ENCODE results near the gene SGPP2. TPM values are rescaled to one million over a fixed set of nuclear protein-coding genes. Genes with fewer than 3 reads are reported as not detected.
A peak's percentile ranks its signal among the peaks of the same experiment; 100 is the strongest.

Gene SGPP2
- total RNA-seq, 1 donor from 2014 or later = 0.11 TPM

DNA sequence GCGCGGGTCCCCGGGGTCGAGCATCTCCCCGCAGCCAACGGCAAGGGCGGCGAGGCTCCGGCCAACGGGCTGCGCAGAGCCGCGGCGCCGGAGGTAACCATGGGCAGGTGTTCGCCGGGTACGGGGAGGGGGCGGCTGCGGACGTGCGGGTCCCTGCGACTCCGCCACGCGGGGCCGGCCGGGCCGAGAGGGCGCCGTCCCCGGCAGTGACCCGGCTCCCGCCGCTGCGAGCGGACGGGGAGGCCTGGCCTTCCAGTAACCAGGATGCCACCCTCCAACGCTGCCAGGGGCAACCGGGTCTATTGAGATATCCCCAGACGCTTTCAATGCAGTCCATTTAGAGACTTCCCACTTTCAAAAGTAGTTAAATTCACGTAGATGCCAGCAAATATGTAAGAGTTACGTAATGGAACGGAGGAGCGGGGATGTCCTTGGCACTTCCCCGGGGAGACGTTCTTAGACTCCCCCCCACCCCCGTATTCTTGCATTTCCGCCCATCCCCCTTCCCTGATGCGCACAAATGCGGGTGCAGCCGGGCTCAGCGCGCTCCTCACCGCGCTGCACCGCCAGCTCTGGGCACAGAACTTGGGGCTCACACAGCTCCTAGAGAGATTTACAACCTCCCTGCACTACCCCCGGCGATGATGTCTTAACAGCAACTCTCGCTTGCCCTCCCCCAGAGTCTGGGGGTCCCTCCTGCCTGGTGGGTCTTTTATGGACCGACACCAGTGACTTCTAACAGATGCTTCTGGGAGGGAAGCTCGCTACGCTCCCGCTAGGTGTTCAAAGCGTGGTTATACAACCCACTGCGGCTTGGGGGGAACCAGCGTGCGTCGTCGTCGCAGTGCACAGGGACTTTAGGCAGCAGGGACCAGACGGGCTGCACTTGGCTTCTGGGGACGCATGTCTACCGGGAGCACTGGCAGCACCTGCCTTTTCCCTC is 657 bp downstream of the SGPP2 start:
- Histone ChIP-seq H3F3A (ENCODE audit: low read depth) (peaks cover 15% of the 10 kb centered on the region), H3K79me2 (ENCODE audit: low read depth) (no peaks in the 10 kb centered on the region), H3K4me1 (peaks cover 9% of the 10 kb centered on the region), H3K9me3 (ENCODE audit: low read depth) (no peaks in the 10 kb centered on the region), H3K9ac (no peak overlapping the region), H3K27ac (no peak overlapping the region), H3K4me2 (peak overlapping the region; percentile 97), H4K20me1 (ENCODE audit: low read depth) (no peaks in the 10 kb centered on the region), H3K36me3 (no peaks in the 10 kb centered on the region), H2AFZ (replicated peaks) (no peak overlapping the region), H3K27me3 (peaks cover 100% of the 10 kb centered on the region), H3K4me3 (peak overlapping the region; percentile 71)
- Mint-ChIP-seq H3K4me1 (peaks cover 32% of the 10 kb centered on the region), H3K4me3 (peak overlapping the region; percentile 91), H3K9me3 (peaks cover 8% of the 10 kb centered on the region), H3K27me3 (ENCODE audit: insufficient read depth, low read depth) (peaks cover 37% of the 10 kb centered on the region), H3K27ac (peak overlapping the region; percentile 37), H3K36me3 (peaks cover 3% of the 10 kb centered on the region)
- DNase-seq (ENCODE audit: low spot score) = peak; percentile 44
- TF ChIP-seq, protein P1, sequence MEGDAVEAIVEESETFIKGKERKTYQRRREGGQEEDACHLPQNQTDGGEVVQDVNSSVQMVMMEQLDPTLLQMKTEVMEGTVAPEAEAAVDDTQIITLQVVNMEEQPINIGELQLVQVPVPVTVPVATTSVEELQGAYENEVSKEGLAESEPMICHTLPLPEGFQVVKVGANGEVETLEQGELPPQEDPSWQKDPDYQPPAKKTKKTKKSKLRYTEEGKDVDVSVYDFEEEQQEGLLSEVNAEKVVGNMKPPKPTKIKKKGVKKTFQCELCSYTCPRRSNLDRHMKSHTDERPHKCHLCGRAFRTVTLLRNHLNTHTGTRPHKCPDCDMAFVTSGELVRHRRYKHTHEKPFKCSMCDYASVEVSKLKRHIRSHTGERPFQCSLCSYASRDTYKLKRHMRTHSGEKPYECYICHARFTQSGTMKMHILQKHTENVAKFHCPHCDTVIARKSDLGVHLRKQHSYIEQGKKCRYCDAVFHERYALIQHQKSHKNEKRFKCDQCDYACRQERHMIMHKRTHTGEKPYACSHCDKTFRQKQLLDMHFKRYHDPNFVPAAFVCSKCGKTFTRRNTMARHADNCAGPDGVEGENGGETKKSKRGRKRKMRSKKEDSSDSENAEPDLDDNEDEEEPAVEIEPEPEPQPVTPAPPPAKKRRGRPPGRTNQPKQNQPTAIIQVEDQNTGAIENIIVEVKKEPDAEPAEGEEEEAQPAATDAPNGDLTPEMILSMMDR (IDR thresholded peaks at IDR 0.05) = no peak
- TF ChIP-seq EZH2 (IDR thresholded peaks at IDR 0.05) = peak; percentile 90
- peak; percentile 93 for TF ChIP-seq EZH2phosphoT487 (IDR thresholded peaks at IDR 0.05)

DNA sequence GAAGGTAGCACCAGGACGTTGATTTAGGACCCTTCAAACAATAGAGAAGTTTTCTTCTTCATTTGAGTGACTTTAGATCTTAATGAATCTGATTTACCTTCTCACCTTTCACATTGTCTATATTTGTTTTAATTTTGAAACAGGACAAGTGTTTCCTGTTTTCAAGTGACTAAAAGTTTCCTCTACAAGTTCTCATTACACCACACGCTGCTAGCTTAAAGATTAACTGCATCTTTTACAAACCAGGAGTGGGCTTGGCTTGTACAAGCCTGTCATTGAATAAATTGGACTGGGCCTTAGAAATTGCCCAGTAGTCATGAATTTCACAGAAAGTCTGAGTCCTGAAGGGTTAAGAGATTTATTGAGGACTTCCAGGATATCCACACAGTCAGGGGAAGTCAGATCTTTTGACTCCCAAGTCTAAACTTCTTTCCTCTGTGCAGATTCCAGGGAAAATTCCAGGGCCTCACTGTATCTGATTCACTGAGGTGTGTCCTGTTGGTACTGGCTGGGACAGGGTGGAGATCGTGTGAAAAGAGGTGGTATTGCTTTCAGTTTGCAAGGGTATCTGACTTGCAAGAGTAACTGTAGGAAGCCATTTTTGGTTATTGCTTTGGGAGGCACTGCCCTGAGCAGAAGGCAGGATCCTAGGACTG is 3.4 kb downstream of the SGPP2 start:
- H3K9me3 Mint-ChIP-seq = peaks cover 8% of the 10 kb centered on the region
- Histone ChIP-seq H4K20me1 (ENCODE audit: low read depth) (no peaks in the 10 kb centered on the region), H3K4me1 (peaks cover 9% of the 10 kb centered on the region), H3K36me3 (no peaks in the 10 kb centered on the region), H2AFZ (replicated peaks) (no peak overlapping the region), H3K4me3 (no peak overlapping the region), H3K9ac (no peak overlapping the region), H3K27me3 (peaks cover 100% of the 10 kb centered on the region), H3K27ac (no peak overlapping the region), H3K4me2 (no peak overlapping the region), H3F3A (ENCODE audit: low read depth) (peaks cover 10% of the 10 kb centered on the region), H3K9me3 (ENCODE audit: low read depth) (no peaks in the 10 kb centered on the region), H3K79me2 (ENCODE audit: low read depth) (no peaks in the 10 kb centered on the region)
- no peak overlapping the region for H3K27ac Mint-ChIP-seq
- H3K4me3 Mint-ChIP-seq = no peak overlapping the region
- peaks cover 23% of the 10 kb centered on the region for H3K27me3 Mint-ChIP-seq (ENCODE audit: insufficient read depth, low read depth)
- TF ChIP-seq, protein P1 (IDR thresholded peaks at IDR 0.05) = no peak
- TF ChIP-seq EZH2phosphoT487 (IDR thresholded peaks at IDR 0.05) (no peak), EZH2 (IDR thresholded peaks at IDR 0.05) (no peak)
- H3K36me3 Mint-ChIP-seq = peaks cover 3% of the 10 kb centered on the region
- DNase-seq (ENCODE audit: low spot score) = no peak
- H3K4me1 Mint-ChIP-seq = peaks cover 39% of the 10 kb centered on the region

DNA sequence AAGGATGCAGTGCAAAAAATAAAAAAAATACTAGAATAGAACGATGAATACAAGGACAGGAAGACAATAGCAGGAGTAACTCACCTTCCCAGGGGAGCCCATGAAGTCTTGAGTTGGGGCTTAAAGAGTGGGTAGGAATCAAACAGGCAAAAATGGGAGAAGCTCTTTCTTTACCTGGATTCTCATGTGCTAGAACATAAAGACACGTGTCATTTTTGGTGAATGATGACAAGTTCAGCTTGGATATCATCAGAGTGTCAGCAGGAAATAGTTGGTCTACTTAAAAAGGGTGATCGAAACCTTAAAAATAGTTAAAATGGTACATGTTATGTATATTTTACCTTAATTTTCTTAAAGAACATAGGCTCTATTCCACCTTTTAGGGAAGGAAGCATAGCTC is 5.7 kb downstream of the SGPP2 start:
- DNase-seq (ENCODE audit: low spot score) = no peak
- Mint-ChIP-seq H3K27me3 (ENCODE audit: insufficient read depth, low read depth) (peaks cover 12% of the 10 kb centered on the region), H3K27ac (no peak overlapping the region), H3K9me3 (peaks cover 8% of the 10 kb centered on the region), H3K36me3 (no peaks in the 10 kb centered on the region), H3K4me1 (peaks cover 34% of the 10 kb centered on the region), H3K4me3 (no peak overlapping the region)
- Histone ChIP-seq H3F3A (ENCODE audit: low read depth) (no peaks in the 10 kb centered on the region), H3K27ac (no peak overlapping the region), H3K4me1 (peaks cover 11% of the 10 kb centered on the region), H3K4me3 (no peak overlapping the region), H4K20me1 (ENCODE audit: low read depth) (no peaks in the 10 kb centered on the region), H3K4me2 (no peak overlapping the region), H3K27me3 (peaks cover 96% of the 10 kb centered on the region), H3K36me3 (no peaks in the 10 kb centered on the region), H3K79me2 (ENCODE audit: low read depth) (no peaks in the 10 kb centered on the region), H2AFZ (replicated peaks) (no peak overlapping the region), H3K9ac (no peak overlapping the region), H3K9me3 (ENCODE audit: low read depth) (no peaks in the 10 kb centered on the region)
- no peak for TF ChIP-seq EZH2phosphoT487 (IDR thresholded peaks at IDR 0.05)
- no peak for TF ChIP-seq EZH2 (IDR thresholded peaks at IDR 0.05)
- TF ChIP-seq, protein P1 (IDR thresholded peaks at IDR 0.05) = no peak
